ENCODE results near the gene ENPP6. TPM values are rescaled to one million over a fixed set of nuclear protein-coding genes. Genes with fewer than 3 reads are reported as not detected.

ENPP6 gene
- total and polyA plus RNA-seq, 4 experiments from 2014 or later: not detected

DNA sequence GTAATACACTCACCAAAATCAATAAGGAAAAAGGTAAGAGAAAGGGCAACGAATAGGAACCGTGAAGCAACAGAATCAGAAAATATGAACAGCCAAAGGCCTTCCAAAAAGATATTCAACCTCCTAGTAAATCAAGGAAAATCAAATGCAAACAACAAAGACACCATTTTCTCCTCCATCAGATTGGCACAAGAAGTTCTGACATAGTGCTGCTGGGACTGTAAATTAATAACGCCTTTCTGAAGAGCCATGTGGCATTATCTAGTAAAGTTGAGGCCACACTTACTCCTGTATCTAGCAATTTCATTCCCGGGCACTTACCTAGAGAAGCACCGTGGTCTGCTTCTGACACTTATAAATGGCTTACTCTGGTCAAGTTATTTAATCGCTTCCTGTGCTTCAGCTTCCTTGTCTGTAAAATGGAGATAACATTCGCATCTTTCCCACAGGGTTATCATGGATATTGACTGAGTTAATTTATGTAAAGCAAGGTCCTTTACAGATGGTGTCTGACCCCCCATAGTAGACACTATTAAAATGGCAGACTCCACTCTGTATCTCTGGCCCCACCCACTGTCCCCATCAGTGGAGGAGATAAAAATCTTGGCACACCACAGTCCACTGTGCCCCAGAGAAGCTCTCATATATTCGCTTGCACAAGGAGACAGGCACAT lies 20.5 kb upstream of the ENPP6 start:
- Histone ChIP-seq H3K9me3 (ENCODE audit: control insufficient read depth in 1 of 2, low read length in 2 of 2) (no peaks in the 10 kb centered on the region), H3K4me3 (ENCODE audit: low read length in 2 of 2) (no peak overlapping the region), H3K27me3 (ENCODE audit: insufficient read depth, low read length) (no peaks in the 10 kb centered on the region), H3K4me1 (ENCODE audit: insufficient read depth, low read length) (no peaks in the 10 kb centered on the region), H3K36me3 (ENCODE audit: insufficient read depth, low read length) (no peaks in the 10 kb centered on the region), H3K27ac (ENCODE audit: low read depth, low read length) (no peak overlapping the region)
- CTCF ChIA-PET (ENCODE audit: partially characterized antibody): interaction anchor here (0.8 kb wide), 1 partner anchor 23 kb away, joined by 3 read pairs; no protein-coding TSS in a partner anchor
- H3K9me3 Mint-ChIP-seq: no peaks in the 10 kb centered on the region
- no peaks in the 10 kb centered on the region for H3K27me3 Mint-ChIP-seq
- POLR2A ChIA-PET (ENCODE audit: partially characterized antibody): no interaction called here
- no peak for DNase-seq
- intact Hi-C loops (cut with micrococcal nuclease): no loop called here
- peak overlapping the region in 2 of 7 donors; percentile 24 to 80 for H3K27ac Mint-ChIP-seq
- H3K4me1 Mint-ChIP-seq: peaks cover 10 to 19% (median 12%) of the 10 kb centered on the region in 4 donors
- no peak overlapping the region for H3K4me3 Mint-ChIP-seq
- no peaks in the 10 kb centered on the region for H3K36me3 Mint-ChIP-seq

DNA sequence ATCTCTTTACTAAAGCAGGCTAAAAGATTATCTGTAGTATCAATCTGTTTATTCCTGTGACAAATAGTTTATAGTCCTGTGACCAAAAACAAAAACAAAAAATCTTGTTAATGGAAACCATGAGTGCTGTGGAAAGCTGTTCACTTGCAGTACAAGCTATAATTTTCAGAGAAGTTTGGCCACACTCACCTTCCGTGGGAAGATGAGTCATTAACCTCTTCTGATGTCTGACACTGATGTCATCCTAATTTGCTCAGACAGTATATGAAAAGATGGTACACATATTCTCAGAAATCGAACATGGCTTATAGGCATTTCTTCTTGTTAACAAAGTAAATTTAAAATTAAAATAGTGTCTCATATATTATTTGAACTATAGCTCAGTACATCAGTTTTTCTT lies 19.9 kb upstream of the ENPP6 start:
- Histone ChIP-seq H3K36me3 (ENCODE audit: insufficient read depth, low read length) (no peaks in the 10 kb centered on the region), H3K4me1 (ENCODE audit: insufficient read depth, low read length) (no peaks in the 10 kb centered on the region), H3K9me3 (ENCODE audit: control insufficient read depth in 1 of 2, low read length in 2 of 2) (no peaks in the 10 kb centered on the region), H3K27ac (ENCODE audit: low read depth, low read length) (no peak overlapping the region), H3K4me3 (ENCODE audit: low read length in 2 of 2) (no peak overlapping the region), H3K27me3 (ENCODE audit: insufficient read depth, low read length) (no peaks in the 10 kb centered on the region)
- Mint-ChIP-seq H3K27ac (peak overlapping the region in 6 of 7 donors; percentile 5 to 80 (median 11)), H3K4me3 (peak overlapping the region in 1 of 8 donors; percentile 30), H3K27me3 (no peaks in the 10 kb centered on the region), H3K9me3 (no peaks in the 10 kb centered on the region), H3K4me1 (peaks cover 10 to 19% (median 12%) of the 10 kb centered on the region in 4 donors), H3K36me3 (no peaks in the 10 kb centered on the region)
- CTCF ChIA-PET (ENCODE audit: partially characterized antibody): interaction anchor here (0.8 to 1.2 kb wide), 2 partner anchors 14 to 23 kb away, joined by 3 to 4 read pairs; no protein-coding TSS in a partner anchor
- DNase-seq: peak in 4 of 5 donors; percentile 13 to 79 (median 16)
- POLR2A ChIA-PET (ENCODE audit: partially characterized antibody): interaction anchor here (0.7 to 0.9 kb wide), 2 partner anchors 18 to 794 kb away, joined by 3 read pairs; no protein-coding TSS in a partner anchor
- intact Hi-C loops (cut with micrococcal nuclease): no loop called here

DNA sequence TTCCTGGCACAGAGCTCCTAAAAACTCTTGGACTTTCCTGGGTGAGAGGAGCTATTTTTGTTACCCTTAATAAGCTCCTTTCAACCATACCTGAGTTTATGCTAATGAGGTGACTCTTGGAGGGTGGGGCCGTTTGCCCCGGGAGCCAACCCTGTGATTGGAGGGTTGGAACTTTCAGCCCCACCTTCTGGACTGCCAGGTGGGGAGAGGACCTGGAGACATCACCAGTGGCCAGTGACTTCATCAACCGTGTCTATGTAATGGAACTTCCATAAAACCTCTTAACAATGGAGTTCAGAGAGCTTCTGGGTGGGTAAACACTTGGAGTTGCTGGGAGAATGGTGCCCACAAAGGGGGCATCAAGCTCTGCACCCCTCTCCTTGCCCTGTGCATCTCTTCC lies 17.9 kb upstream of the ENPP6 start:
- peaks cover 10 to 20% (median 13%) of the 10 kb centered on the region in 4 donors for H3K4me1 Mint-ChIP-seq
- POLR2A ChIA-PET (ENCODE audit: partially characterized antibody): no interaction called here
- Histone ChIP-seq H3K27me3 (ENCODE audit: insufficient read depth, low read length) (no peaks in the 10 kb centered on the region), H3K4me3 (ENCODE audit: low read length in 2 of 2) (no peak overlapping the region), H3K4me1 (ENCODE audit: insufficient read depth, low read length) (peaks cover 3% of the 10 kb centered on the region), H3K9me3 (ENCODE audit: control insufficient read depth in 1 of 2, low read length in 2 of 2) (no peaks in the 10 kb centered on the region), H3K36me3 (ENCODE audit: insufficient read depth, low read length) (no peaks in the 10 kb centered on the region), H3K27ac (ENCODE audit: low read depth, low read length) (no peak overlapping the region)
- no peaks in the 10 kb centered on the region for H3K9me3 Mint-ChIP-seq
- H3K27me3 Mint-ChIP-seq: no peaks in the 10 kb centered on the region
- H3K27ac Mint-ChIP-seq: peak overlapping the region in 1 of 7 donors; percentile 49
- no peaks in the 10 kb centered on the region for H3K36me3 Mint-ChIP-seq
- CTCF ChIA-PET (ENCODE audit: partially characterized antibody): interaction anchor here (0.6 to 1.2 kb wide), 4 partner anchors 10 to 29 kb away, joined by 3 to 4 read pairs (median 4); no protein-coding TSS in a partner anchor
- H3K4me3 Mint-ChIP-seq: no peak overlapping the region
- no peak for DNase-seq
- intact Hi-C loops (cut with micrococcal nuclease): no loop called here

DNA sequence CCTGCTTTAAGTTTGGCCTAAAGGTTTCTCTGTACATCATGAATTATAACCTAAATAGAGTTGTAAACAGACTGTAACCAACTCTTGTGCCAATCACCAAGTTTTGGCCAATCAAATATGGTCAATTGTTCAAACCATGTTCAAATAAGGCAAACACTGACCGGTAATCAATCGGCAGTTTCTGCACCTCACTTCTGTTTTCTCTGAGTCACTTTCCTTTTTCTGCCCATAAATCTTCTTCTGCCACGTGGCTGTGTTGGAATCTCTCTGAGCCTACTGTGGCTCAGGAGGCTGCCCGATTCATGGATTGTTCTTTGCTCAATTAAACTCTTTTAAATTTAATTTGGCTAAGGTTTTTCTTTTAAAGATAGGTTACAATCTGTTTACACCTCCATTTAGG lies 16.5 kb upstream of the ENPP6 start:
- no peak overlapping the region for H3K4me3 ChIP-seq (ENCODE audit: low read length in 2 of 2)
- Mint-ChIP-seq H3K4me3 (no peak overlapping the region), H3K27me3 (no peaks in the 10 kb centered on the region), H3K36me3 (no peaks in the 10 kb centered on the region), H3K9me3 (no peaks in the 10 kb centered on the region), H3K27ac (no peak overlapping the region), H3K4me1 (peaks cover 23 to 33% (median 25%) of the 10 kb centered on the region in 4 donors)
- no peaks in the 10 kb centered on the region for H3K9me3 ChIP-seq (ENCODE audit: control insufficient read depth in 1 of 2, low read length in 2 of 2)
- H3K27ac ChIP-seq (ENCODE audit: low read depth, low read length): no peak overlapping the region
- H3K27me3 ChIP-seq (ENCODE audit: insufficient read depth, low read length): no peaks in the 10 kb centered on the region
- CTCF ChIA-PET (ENCODE audit: partially characterized antibody): no interaction called here
- intact Hi-C loops (cut with micrococcal nuclease): no loop called here
- H3K4me1 ChIP-seq (ENCODE audit: insufficient read depth, low read length): peaks cover 16% of the 10 kb centered on the region
- no peaks in the 10 kb centered on the region for H3K36me3 ChIP-seq (ENCODE audit: insufficient read depth, low read length)
- DNase-seq: no peak
- POLR2A ChIA-PET (ENCODE audit: partially characterized antibody): no interaction called here

DNA sequence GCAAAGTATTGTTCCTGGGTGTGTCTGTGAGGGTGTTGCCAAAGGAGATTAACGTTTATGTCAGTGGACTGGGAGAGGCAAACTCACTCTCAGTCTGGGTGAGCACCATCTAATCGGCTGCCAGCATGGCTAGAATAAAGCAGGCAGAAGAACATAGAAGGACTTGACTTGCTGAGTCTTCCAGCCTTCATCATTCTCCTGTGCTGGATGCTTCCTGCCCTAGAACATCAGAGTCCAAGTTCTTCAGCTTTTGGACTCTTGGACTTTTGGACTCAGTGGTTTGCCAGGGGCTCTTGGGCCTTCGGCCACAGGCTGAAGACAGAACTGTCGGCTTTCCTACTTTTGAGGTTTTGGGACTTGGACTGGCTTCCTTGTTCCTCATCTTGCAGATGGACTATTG lies 15.3 kb upstream of the ENPP6 start:
- intact Hi-C loops (cut with micrococcal nuclease): no loop called here
- Histone ChIP-seq H3K9me3 (ENCODE audit: control insufficient read depth in 1 of 2, low read length in 2 of 2) (no peaks in the 10 kb centered on the region), H3K4me3 (ENCODE audit: low read length in 2 of 2) (no peak overlapping the region), H3K4me1 (ENCODE audit: insufficient read depth, low read length) (peaks cover 19% of the 10 kb centered on the region), H3K36me3 (ENCODE audit: insufficient read depth, low read length) (no peaks in the 10 kb centered on the region), H3K27me3 (ENCODE audit: insufficient read depth, low read length) (no peaks in the 10 kb centered on the region), H3K27ac (ENCODE audit: low read depth, low read length) (no peak overlapping the region)
- ChIA-PET CTCF (ENCODE audit: partially characterized antibody) (no interaction called here), POLR2A (ENCODE audit: partially characterized antibody) (no interaction called here)
- no peak for DNase-seq
- Mint-ChIP-seq H3K4me3 (no peak overlapping the region), H3K4me1 (peaks cover 28 to 39% (median 34%) of the 10 kb centered on the region in 4 donors), H3K27me3 (peaks cover 0 to 2% of the 10 kb centered on the region in 2 donors), H3K9me3 (no peaks in the 10 kb centered on the region), H3K27ac (peak overlapping the region in 3 of 7 donors; percentile 6 to 30 (median 17)), H3K36me3 (no peaks in the 10 kb centered on the region)

DNA sequence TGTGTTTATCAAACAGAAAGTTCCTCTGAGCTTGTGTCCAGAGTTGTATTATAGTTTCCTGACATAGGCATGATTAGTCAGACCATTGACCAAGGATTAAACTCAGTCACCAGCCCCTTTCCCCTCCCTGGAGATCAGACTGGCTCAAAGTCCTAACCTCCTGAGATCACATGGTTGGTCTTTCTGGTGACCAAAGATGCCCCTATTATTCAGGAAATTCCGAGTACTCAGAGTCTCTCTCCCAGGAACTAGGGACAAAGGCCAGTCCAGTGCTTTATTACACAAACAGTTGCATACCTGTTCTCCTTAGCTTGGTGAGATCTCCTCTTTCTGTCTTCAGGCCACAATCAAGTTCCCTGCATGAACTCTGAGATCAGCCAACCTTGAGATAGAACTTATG lies 14.5 kb upstream of the ENPP6 start:
- peaks cover 0 to 2% of the 10 kb centered on the region in 2 donors for H3K27me3 Mint-ChIP-seq
- Histone ChIP-seq H3K36me3 (ENCODE audit: insufficient read depth, low read length) (no peaks in the 10 kb centered on the region), H3K27me3 (ENCODE audit: insufficient read depth, low read length) (no peaks in the 10 kb centered on the region), H3K4me1 (ENCODE audit: insufficient read depth, low read length) (peaks cover 19% of the 10 kb centered on the region), H3K9me3 (ENCODE audit: control insufficient read depth in 1 of 2, low read length in 2 of 2) (no peaks in the 10 kb centered on the region), H3K4me3 (ENCODE audit: low read length in 2 of 2) (no peak overlapping the region), H3K27ac (ENCODE audit: low read depth, low read length) (no peak overlapping the region)
- DNase-seq: no peak
- intact Hi-C loops (cut with micrococcal nuclease): no loop called here
- no peaks in the 10 kb centered on the region for H3K9me3 Mint-ChIP-seq
- no peaks in the 10 kb centered on the region for H3K36me3 Mint-ChIP-seq
- peaks cover 23 to 38% (median 27%) of the 10 kb centered on the region in 4 donors for H3K4me1 Mint-ChIP-seq
- ChIA-PET POLR2A (ENCODE audit: partially characterized antibody) (no interaction called here), CTCF (ENCODE audit: partially characterized antibody) (no interaction called here)
- no peak overlapping the region for H3K4me3 Mint-ChIP-seq
- peak overlapping the region in 5 of 7 donors; percentile 0 to 74 (median 25) for H3K27ac Mint-ChIP-seq

DNA sequence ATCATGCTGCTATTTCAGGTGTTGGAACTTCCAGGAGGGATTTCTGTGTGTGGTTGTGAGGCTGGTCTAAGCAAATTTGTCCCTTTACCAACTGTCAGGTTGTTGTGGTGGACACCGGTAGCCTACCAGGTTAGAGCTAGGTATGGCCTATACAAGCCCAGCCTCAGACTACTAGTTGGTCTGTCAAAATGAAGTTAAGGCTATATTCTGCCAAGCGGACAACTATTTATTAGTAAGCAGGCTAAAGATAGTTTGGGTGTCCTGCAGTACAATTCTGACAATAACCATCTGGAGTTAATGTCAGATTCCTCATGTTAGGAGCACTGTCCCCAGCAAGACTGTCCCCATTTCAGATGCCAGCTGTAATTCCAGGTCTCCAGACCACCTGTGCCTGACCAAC lies 13.9 kb upstream of the ENPP6 start:
- Mint-ChIP-seq H3K27me3 (peaks cover 0 to 2% of the 10 kb centered on the region in 2 donors), H3K4me1 (peaks cover 19 to 33% (median 22%) of the 10 kb centered on the region in 4 donors), H3K27ac (peak overlapping the region in 5 of 7 donors; percentile 24 to 83 (median 54)), H3K4me3 (no peak overlapping the region), H3K36me3 (no peaks in the 10 kb centered on the region), H3K9me3 (no peaks in the 10 kb centered on the region)
- POLR2A ChIA-PET (ENCODE audit: partially characterized antibody): no interaction called here
- intact Hi-C loops (cut with micrococcal nuclease): no loop called here
- no peak for DNase-seq
- Histone ChIP-seq H3K4me1 (ENCODE audit: insufficient read depth, low read length) (peaks cover 19% of the 10 kb centered on the region), H3K27me3 (ENCODE audit: insufficient read depth, low read length) (no peaks in the 10 kb centered on the region), H3K4me3 (ENCODE audit: low read length in 2 of 2) (no peak overlapping the region), H3K36me3 (ENCODE audit: insufficient read depth, low read length) (no peaks in the 10 kb centered on the region), H3K27ac (ENCODE audit: low read depth, low read length) (no peak overlapping the region), H3K9me3 (ENCODE audit: control insufficient read depth in 1 of 2, low read length in 2 of 2) (no peaks in the 10 kb centered on the region)
- CTCF ChIA-PET (ENCODE audit: partially characterized antibody): interaction anchor here (0.6 to 3.6 kb wide), 2 partner anchors 20 to 33 kb away, joined by 3 to 13 read pairs; no protein-coding TSS in a partner anchor

All from CD4-positive, alpha-beta memory T cell (primary cell).